ENCODE data around the gene CNR2.

CNR2 gene

GRCh38 chr1:23910553-23911246 lies 2.5 kb downstream of the CNR2 start:
- H3K36me3 Mint-ChIP-seq (ENCODE audit: low read depth): no peaks in the 10 kb centered on the region
- no peaks in the 10 kb centered on the region for H3K9me3 Mint-ChIP-seq
- no peak overlapping the region for H3K27ac Mint-ChIP-seq
- H3K27me3 Mint-ChIP-seq (ENCODE audit: low read depth, poor library complexity): peaks cover 28% of the 10 kb centered on the region
- DNase-seq: no peak
- no peak for TF ChIP-seq CTCF (IDR thresholded peaks at IDR 0.05)
- no peak overlapping the region for H3K4me3 Mint-ChIP-seq
- peaks cover 38% of the 10 kb centered on the region for H3K4me1 Mint-ChIP-seq

GRCh38 chr1:23910144-23910543 lies 3.0 kb downstream of the CNR2 start:
- no peak overlapping the region for H3K4me3 Mint-ChIP-seq
- H3K27me3 Mint-ChIP-seq (ENCODE audit: low read depth, poor library complexity): peaks cover 34% of the 10 kb centered on the region
- no peaks in the 10 kb centered on the region for H3K9me3 Mint-ChIP-seq
- H3K27ac Mint-ChIP-seq: no peak overlapping the region
- H3K36me3 Mint-ChIP-seq (ENCODE audit: low read depth): no peaks in the 10 kb centered on the region
- H3K4me1 Mint-ChIP-seq: peaks cover 38% of the 10 kb centered on the region
- TF ChIP-seq CTCF (IDR thresholded peaks at IDR 0.05): no peak
- no peak for DNase-seq

- Mint-ChIP-seq H3K27ac (peak overlapping the region; percentile 63), H3K36me3 (ENCODE audit: low read depth) (no peaks in the 10 kb centered on the region), H3K9me3 (no peaks in the 10 kb centered on the region)
These were observed 3.8 kb downstream of the CNR2 start for GRCh38 chr1:23909412-23909811.

GRCh38 chr1:23908453-23909341 lies 4.5 kb downstream of the CNR2 start:
- Mint-ChIP-seq H3K36me3 (ENCODE audit: low read depth) (no peaks in the 10 kb centered on the region), H3K4me3 (no peak overlapping the region), H3K27ac (peak overlapping the region; percentile 63), H3K27me3 (ENCODE audit: low read depth, poor library complexity) (peaks cover 44% of the 10 kb centered on the region), H3K9me3 (no peaks in the 10 kb centered on the region), H3K4me1 (peaks cover 38% of the 10 kb centered on the region)
- DNase-seq: no peak
- no peak for TF ChIP-seq CTCF (IDR thresholded peaks at IDR 0.05)

More at GRCh38 chr1:23909412-23909811, 3.8 kb downstream of the CNR2 start:
- no peak for TF ChIP-seq CTCF (IDR thresholded peaks at IDR 0.05)
- peaks cover 38% of the 10 kb centered on the region for H3K4me1 Mint-ChIP-seq
- no peak overlapping the region for H3K4me3 Mint-ChIP-seq
- no peak for DNase-seq
- peaks cover 38% of the 10 kb centered on the region for H3K27me3 Mint-ChIP-seq (ENCODE audit: low read depth, poor library complexity)

- H3K27me3 Mint-ChIP-seq (ENCODE audit: low read depth, poor library complexity): peaks cover 59% of the 10 kb centered on the region
- H3K4me1 Mint-ChIP-seq: peaks cover 32% of the 10 kb centered on the region
These were observed 6.4 kb downstream of the CNR2 start for GRCh38 chr1:23906731-23907130.

More at GRCh38 chr1:23906731-23907130, 6.4 kb downstream of the CNR2 start:
- no peak for TF ChIP-seq CTCF (IDR thresholded peaks at IDR 0.05)
- H3K4me3 Mint-ChIP-seq: no peak overlapping the region
- no peaks in the 10 kb centered on the region for H3K36me3 Mint-ChIP-seq (ENCODE audit: low read depth)
- no peak for DNase-seq
- no peak overlapping the region for H3K27ac Mint-ChIP-seq
- H3K9me3 Mint-ChIP-seq: peaks cover 7% of the 10 kb centered on the region

Measured in nephron progenitor cell (in vitro differentiated cells).